GM23248 (cell line): Measurements from ENCODE around the gene TANGO6.

ENCODE experiments used
- EZH2 ChIP-seq: fragments of 200-600 bp; sonication (generic); IDR thresholded peaks from 2 replicates; pipeline ENCODE4 v1.6.1; 2018; ENCODE audit warnings: antibody characterized with exemption, mild to moderate bottlenecking; ENCODE audit not compliant: insufficient read depth, poor library complexity, severe bottlenecking
- EZH2phosphoT487 ChIP-seq: fragments of 200-600 bp; sonication (generic); IDR thresholded peaks from 2 replicates; pipeline ENCODE4 v1.6.1; 2018; ENCODE audit warnings: antibody characterized with exemption, moderate library complexity, mild to moderate bottlenecking, low read depth; ENCODE audit not compliant: insufficient read depth

- TF ChIP-seq EZH2phosphoT487 (no peak), EZH2 (no peak)
Observed at GRCh38 chr16:69077251-69077650, 233.9 kb downstream of the TANGO6 start.
